Spleen (tissue), 11 donors: ENCODE results near the gene SULT2B1. TPM values are rescaled to one million over a fixed set of nuclear protein-coding genes. Genes with fewer than 3 reads are reported as not detected.

ENCODE experiments used
- DNase-seq: peaks from one replicate; pipeline ENCODE4 v3.0.0-alpha.2; 2020
- H3K27ac ChIP-seq, 8 donors: fragments of 200-600 bp; sonication (generic) in 7 of 8; 1 replicate in 4 of 8; 2 replicates in 4 of 8; pipeline versions ENCODE4 v1.5.0 to v1.8.0; 2016 to 2021; ENCODE audit warnings: inconsistent platforms in 4 of 8, mild to moderate bottlenecking in 4 of 8, moderate library complexity in 1 of 8
- H3K27me3 ChIP-seq, 7 donors: fragments of 200-600 bp; sonication (generic) in 6 of 7; replicated peaks in 1 of 7; 1 replicate in 4 of 7; 2 replicates in 3 of 7; pipeline versions ENCODE4 v1.5.0 to v1.8.0; 2016 to 2021; ENCODE audit warnings: inconsistent platforms in 3 of 7, mild to moderate bottlenecking in 1 of 7
- H3K36me3 ChIP-seq, 6 donors: fragments of 200-600 bp; sonication (generic) in 5 of 6; 1 replicate in 4 of 6; 2 replicates in 2 of 6; pipeline versions ENCODE4 v1.5.0 to v1.8.0; 2016 to 2021; ENCODE audit warnings: inconsistent platforms in 2 of 6
- H3K4me1 ChIP-seq, 6 donors: fragments of 200-600 bp; sonication (generic) in 5 of 6; 1 replicate in 3 of 6; 2 replicates in 3 of 6; pipeline versions ENCODE4 v1.5.0 to v1.8.0; 2016 to 2021; ENCODE audit warnings: inconsistent platforms in 3 of 6
- H3K4me3 ChIP-seq, 8 donors: fragments of 200-600 bp; sonication (generic) in 7 of 8; 1 replicate in 4 of 8; 2 replicates in 4 of 8; pipeline versions ENCODE4 v1.5.0 to v1.8.0; 2016 to 2021; ENCODE audit warnings: inconsistent platforms in 4 of 8, mild to moderate bottlenecking in 4 of 8, moderate library complexity in 2 of 8
- H3K9me3 ChIP-seq, 8 donors: fragments of 200-600 bp; sonication (generic) in 7 of 8; 1 replicate in 4 of 8; 2 replicates in 4 of 8; pipeline versions ENCODE4 v1.5.0 to v1.8.0; 2016 to 2021; ENCODE audit warnings: inconsistent platforms in 4 of 8
- POLR2A ChIP-seq, 3 donors: fragments of 450-650 bp; IDR thresholded peaks; one replicate each; pipeline ENCODE4 v1.5.1; 2017; ENCODE audit warnings: antibody characterized with exemption in 3 of 3, mild to moderate bottlenecking in 1 of 3
- POLR2AphosphoS5 ChIP-seq, 3 donors: sonication (generic); formaldehyde crosslinking; IDR thresholded peaks; one replicate each; pipeline ENCODE4 v1.5.1; 2017; ENCODE audit warnings: antibody characterized with exemption in 3 of 3
- WGBS, 5 donors: extraction: QIAGEN DNeasy Blood & Tissue Kit in 3 of 5; methylation state at CpG; one replicate each; pipeline versions ENCODE4 v1.1.5 to v1.1.7; 2013 to 2018; 5-methylcytosine and 5-hydroxymethylcytosine counted together
- intact Hi-C: fragments of 100-400 bp; cut with DNase I; formaldehyde crosslinking; loops from one replicate; pipeline ENCODE4 v1.15.0; 2023; ENCODE audit warnings: low total_unique reads
- polyA plus RNA-seq, 3 donors: library from polyadenylated mRNA; stranded (reverse); fragments of 200-250 nt; gene quantifications; one replicate each; pipeline ENCODE4 v1.2.1, GENCODE V29; 2013
- total RNA-seq, 7 donors: library from RNA; depleted of rRNA in 3 of 7; stranded (reverse); fragments of >200 nt in 3 of 7; fragmentation: NEBNext Ultra II Directional in 4 of 7; extraction: Animal tissue kit (Norgen Biotek cat#: 25700) in 4 of 7; gene quantifications; one replicate each; pipeline versions ENCODE4 v1.1.0 to v1.2.1, GENCODE V29; 2016 to 2021
- TF ChIP-seq, protein P1 (sequence below), 11 experiments: fragments of 200-600 bp in 7 of 11; fragments of 450-650 bp in 4 of 11; sonication (generic) in 4 of 11; IDR thresholded peaks in 8 of 11; conservative IDR thresholded peaks in 3 of 11; 1 replicate in 7 of 11; 2 replicates in 4 of 11; pipeline versions ENCODE4 v1.4.0 to v1.8.0; 2016 to 2021; ENCODE audit warnings: antibody characterized with exemption in 11 of 11, inconsistent platforms in 4 of 11, mild to moderate bottlenecking in 1 of 11
- donor health status: healthy with polysubstance abuse.
- donor health status: DM: no; HTN: no; CAD: no; lungs with moderate emphysema.
- donor health status: DM: no; HTN: no; CAD: no.
- donor health status: Bipolar disorder and iron deficiency.
- donor health status: healthy.
- donor health status: DM: no; HTN: no; CAD: no.
- donor health status: DM: yes; HTN: yes; CAD: no.

SULT2B1 gene
- total and polyA plus RNA-seq, 10 donors = 0.12 to 0.58 TPM; not detected in 8

GRCh38 chr19:48507911-48508439 is 44.0 kb upstream of the SULT2B1 start:
- WGBS, 5 donors = 80 to 90% (median 82%) methylated on average over 7 of the region's 7 CpGs
- Histone ChIP-seq H3K36me3 (no peaks in the 10 kb centered on the region), H3K27me3 (peaks cover 0 to 39% (median 24%) of the 10 kb centered on the region in 7 donors), H3K27ac (no peak overlapping the region), H3K9me3 (no peaks in the 10 kb centered on the region), H3K4me3 (no peak overlapping the region), H3K4me1 (peaks cover 5 to 30% (median 26%) of the 10 kb centered on the region in 6 donors)
- TF ChIP-seq POLR2A (IDR thresholded peaks at IDR 0.05) (no peak), POLR2AphosphoS5 (IDR thresholded peaks at IDR 0.05) (no peak)
- TF ChIP-seq, protein P1, sequence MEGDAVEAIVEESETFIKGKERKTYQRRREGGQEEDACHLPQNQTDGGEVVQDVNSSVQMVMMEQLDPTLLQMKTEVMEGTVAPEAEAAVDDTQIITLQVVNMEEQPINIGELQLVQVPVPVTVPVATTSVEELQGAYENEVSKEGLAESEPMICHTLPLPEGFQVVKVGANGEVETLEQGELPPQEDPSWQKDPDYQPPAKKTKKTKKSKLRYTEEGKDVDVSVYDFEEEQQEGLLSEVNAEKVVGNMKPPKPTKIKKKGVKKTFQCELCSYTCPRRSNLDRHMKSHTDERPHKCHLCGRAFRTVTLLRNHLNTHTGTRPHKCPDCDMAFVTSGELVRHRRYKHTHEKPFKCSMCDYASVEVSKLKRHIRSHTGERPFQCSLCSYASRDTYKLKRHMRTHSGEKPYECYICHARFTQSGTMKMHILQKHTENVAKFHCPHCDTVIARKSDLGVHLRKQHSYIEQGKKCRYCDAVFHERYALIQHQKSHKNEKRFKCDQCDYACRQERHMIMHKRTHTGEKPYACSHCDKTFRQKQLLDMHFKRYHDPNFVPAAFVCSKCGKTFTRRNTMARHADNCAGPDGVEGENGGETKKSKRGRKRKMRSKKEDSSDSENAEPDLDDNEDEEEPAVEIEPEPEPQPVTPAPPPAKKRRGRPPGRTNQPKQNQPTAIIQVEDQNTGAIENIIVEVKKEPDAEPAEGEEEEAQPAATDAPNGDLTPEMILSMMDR (IDR thresholded peaks at IDR 0.05 in 8 of 11, conservative IDR thresholded peaks at IDR 0.05 in 3 of 11) = no peak
- no peak for DNase-seq
- intact Hi-C loops = loop anchor here (10.0 kb wide), 1 partner anchor 77 kb away; no protein-coding TSS in a partner anchor

DNA sequence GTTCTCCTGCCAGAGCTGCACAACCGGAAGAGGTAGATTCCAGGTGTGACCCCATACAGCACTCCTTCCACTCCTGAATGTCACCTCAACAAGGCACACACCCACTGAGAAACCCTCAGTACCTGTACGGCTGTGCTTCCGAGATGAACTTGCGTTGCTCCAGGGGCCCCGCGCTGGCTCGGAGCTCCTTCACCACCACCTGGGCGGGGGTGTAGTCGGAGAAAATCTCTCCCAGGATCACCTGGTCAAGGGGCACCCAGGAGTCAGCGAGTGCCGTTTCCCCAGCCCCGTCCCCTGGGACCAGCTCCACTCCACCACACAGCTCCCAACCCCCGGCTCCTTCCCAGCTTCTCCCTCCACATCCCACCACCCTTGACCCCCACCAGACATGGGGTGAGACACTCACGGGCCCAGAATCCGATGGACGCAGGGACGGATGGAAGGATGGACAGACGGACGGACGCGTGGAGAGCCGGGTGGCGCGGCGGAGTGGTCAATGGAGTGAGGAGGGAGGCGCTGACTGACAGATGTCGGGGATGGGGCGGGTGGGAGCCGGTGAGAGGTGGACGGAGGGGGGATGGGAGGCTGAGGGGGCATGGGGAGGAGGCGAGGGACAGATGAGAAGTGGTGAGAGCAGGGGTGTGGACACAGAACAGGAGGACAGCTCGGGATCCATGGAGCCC is 43.1 kb upstream of the SULT2B1 start:
- Histone ChIP-seq H3K4me1 (peaks cover 5 to 38% (median 35%) of the 10 kb centered on the region in 6 donors), H3K27me3 (peaks cover 0 to 48% (median 32%) of the 10 kb centered on the region in 7 donors), H3K27ac (no peak overlapping the region), H3K36me3 (no peaks in the 10 kb centered on the region), H3K9me3 (no peaks in the 10 kb centered on the region), H3K4me3 (no peak overlapping the region)
- no peak for TF ChIP-seq POLR2AphosphoS5 (IDR thresholded peaks at IDR 0.05)
- no peak for TF ChIP-seq POLR2A (IDR thresholded peaks at IDR 0.05)
- TF ChIP-seq, protein P1 (IDR thresholded peaks at IDR 0.05 in 8 of 11, conservative IDR thresholded peaks at IDR 0.05 in 3 of 11) = no peak
- DNase-seq = no peak
- WGBS, 5 donors = 83 to 91% (median 87%) methylated on average over 30 to 32 of the region's 32 CpGs
- intact Hi-C loops = loop anchor here (10.0 kb wide), 1 partner anchor 76 kb away; no protein-coding TSS in a partner anchor

DNA sequence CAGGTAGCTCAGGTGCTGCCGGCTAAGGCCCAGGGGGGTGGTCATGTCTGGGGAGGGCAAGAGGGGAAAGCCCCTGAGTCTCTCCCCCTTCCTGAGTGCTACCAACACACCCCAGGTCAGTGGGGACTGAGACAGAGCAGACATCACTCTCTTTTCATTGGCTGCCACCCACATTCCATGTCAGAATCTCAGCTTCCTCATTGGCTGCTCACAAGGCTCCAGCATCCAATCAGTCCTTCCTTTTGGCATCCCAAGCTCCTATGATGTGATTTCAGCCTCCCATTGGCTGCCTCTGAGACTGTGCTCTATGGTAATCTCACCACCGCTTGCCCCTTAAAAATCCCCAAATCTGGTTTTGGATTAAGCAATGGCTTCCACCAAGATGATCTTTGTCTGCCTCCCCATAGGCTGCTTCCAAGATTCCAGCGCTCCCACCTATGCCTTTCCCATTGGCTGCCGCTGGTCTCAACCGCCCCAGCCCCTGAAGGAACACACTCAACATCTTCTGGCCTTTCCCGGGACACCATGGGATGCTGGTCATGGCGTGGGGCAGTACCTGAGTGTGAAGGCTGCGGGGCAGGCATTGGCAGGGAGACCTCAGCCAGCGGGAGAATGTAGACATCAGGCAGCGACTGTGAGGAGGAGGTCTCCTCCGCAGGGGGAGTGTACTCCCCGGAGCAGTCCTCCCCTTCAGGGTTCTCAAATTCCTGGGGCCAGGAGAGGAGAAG is 42.3 kb upstream of the SULT2B1 start:
- no peak for TF ChIP-seq POLR2AphosphoS5 (IDR thresholded peaks at IDR 0.05)
- TF ChIP-seq, protein P1 (IDR thresholded peaks at IDR 0.05 in 8 of 11, conservative IDR thresholded peaks at IDR 0.05 in 3 of 11) = no peak
- no peak for TF ChIP-seq POLR2A (IDR thresholded peaks at IDR 0.05)
- Histone ChIP-seq H3K27ac (no peak overlapping the region), H3K4me3 (no peak overlapping the region), H3K36me3 (no peaks in the 10 kb centered on the region), H3K4me1 (peaks cover 5 to 42% (median 38%) of the 10 kb centered on the region in 6 donors), H3K9me3 (no peaks in the 10 kb centered on the region), H3K27me3 (peaks cover 0 to 53% (median 32%) of the 10 kb centered on the region in 7 donors)
- 77 to 84% (median 78%) methylated on average over 12 of the region's 12 CpGs for WGBS, 5 donors
- no peak for DNase-seq
- intact Hi-C loops = loop anchor here (10.0 kb wide), 1 partner anchor 75 kb away; no protein-coding TSS in a partner anchor
